Vagina (tissue), 2 donors: ENCODE measurements around the gene KMT5B.

Experiments
- POLR2A ChIP-seq, 2 donors: fragments of 450-650 bp; IDR thresholded peaks; one replicate each; pipeline ENCODE4 v1.6.1; 2017; ENCODE audit warnings: antibody characterized with exemption in 2 of 2, mild to moderate bottlenecking in 2 of 2, moderate library complexity in 2 of 2
- TF ChIP-seq, protein P1 (sequence below), 3 experiments: fragments of 450-650 bp in 2 of 3; fragments of 200-600 bp in 1 of 3; sonication (generic) in 1 of 3; IDR thresholded peaks; one replicate each; pipeline ENCODE4 v1.5.1; 2017 to 2019; ENCODE audit warnings: antibody characterized with exemption in 3 of 3, mild to moderate bottlenecking in 2 of 3, moderate library complexity in 2 of 3

DNA sequence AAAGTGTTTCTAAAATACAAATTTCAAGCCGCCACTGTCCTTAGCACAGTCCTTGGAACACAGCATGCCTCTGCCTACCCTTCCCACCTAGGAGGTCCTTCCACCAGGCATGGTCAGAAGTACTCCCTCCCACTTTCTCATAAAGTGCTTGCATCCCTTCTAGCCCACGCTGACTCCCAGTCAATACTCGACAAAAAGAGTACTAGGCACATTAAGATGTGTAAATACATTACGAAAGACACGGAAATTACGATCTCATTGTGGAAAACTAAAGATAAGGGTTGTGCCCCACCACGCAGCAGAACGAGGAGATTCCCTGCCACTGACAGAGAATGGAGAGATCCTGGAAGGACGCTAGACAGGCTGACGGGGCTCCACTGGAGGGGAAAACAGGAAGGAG, 105.4 kb downstream of the KMT5B start:
- TF ChIP-seq, protein P1, sequence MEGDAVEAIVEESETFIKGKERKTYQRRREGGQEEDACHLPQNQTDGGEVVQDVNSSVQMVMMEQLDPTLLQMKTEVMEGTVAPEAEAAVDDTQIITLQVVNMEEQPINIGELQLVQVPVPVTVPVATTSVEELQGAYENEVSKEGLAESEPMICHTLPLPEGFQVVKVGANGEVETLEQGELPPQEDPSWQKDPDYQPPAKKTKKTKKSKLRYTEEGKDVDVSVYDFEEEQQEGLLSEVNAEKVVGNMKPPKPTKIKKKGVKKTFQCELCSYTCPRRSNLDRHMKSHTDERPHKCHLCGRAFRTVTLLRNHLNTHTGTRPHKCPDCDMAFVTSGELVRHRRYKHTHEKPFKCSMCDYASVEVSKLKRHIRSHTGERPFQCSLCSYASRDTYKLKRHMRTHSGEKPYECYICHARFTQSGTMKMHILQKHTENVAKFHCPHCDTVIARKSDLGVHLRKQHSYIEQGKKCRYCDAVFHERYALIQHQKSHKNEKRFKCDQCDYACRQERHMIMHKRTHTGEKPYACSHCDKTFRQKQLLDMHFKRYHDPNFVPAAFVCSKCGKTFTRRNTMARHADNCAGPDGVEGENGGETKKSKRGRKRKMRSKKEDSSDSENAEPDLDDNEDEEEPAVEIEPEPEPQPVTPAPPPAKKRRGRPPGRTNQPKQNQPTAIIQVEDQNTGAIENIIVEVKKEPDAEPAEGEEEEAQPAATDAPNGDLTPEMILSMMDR (IDR thresholded peaks at IDR 0.05): no peak
- no peak for TF ChIP-seq POLR2A (IDR thresholded peaks at IDR 0.05)
